ENCODE results near the gene ZNF451. TPM values are rescaled to one million over a fixed set of nuclear protein-coding genes. Genes with fewer than 3 reads are reported as not detected.
"Not testable (repeated sequence)": the region's sequence is repeated elsewhere in the genome, so short reads cannot be mapped to it uniquely, and the experiment has no call there.

Gene ZNF451
- polyA plus RNA-seq: 27.6 TPM
- long read RNA-seq, donor 1, full-length matches to known transcripts: 2 of 2 reads
- long read RNA-seq, donor 1, partial matches to known transcripts: 0 of 2 reads
- long read RNA-seq, donor 1, other reads (novel, unspliced or antisense): 0 of 2 reads
- long read RNA-seq, donor 2, partial matches to known transcripts: 5 of 9 reads
- long read RNA-seq, donor 2, other reads (novel, unspliced or antisense): 0 of 9 reads
- long read RNA-seq, donor 3, full-length matches to known transcripts: 7 of 7 reads
- long read RNA-seq, donor 3, partial matches to known transcripts: 0 of 7 reads
- long read RNA-seq, donor 3, other reads (novel, unspliced or antisense): 0 of 7 reads
- long read RNA-seq, donor 4: 0 reads
- long read RNA-seq, donor 5, full-length matches to known transcripts: 3 of 3 reads
- long read RNA-seq, donor 5, partial matches to known transcripts: 0 of 3 reads
- long read RNA-seq, donor 5, other reads (novel, unspliced or antisense): 0 of 3 reads
- long read RNA-seq, donor 6, partial matches to known transcripts: 5 of 7 reads
- long read RNA-seq, donor 6, other reads (novel, unspliced or antisense): 0 of 7 reads
- long read RNA-seq, donor 7, partial matches to known transcripts: 0 of 2 reads
- long read RNA-seq, donor 7, other reads (novel, unspliced or antisense): 0 of 2 reads
- long read RNA-seq, donor 8, full-length matches to known transcripts: 8 of 24 reads
- long read RNA-seq, donor 8, partial matches to known transcripts: 16 of 24 reads
- long read RNA-seq, donor 8, other reads (novel, unspliced or antisense): 0 of 24 reads
- long read RNA-seq, donor 9, partial matches to known transcripts: 0 of 2 reads
- long read RNA-seq, donor 9, other reads (novel, unspliced or antisense): 0 of 2 reads
- long read RNA-seq, donor 10, full-length matches to known transcripts: 5 of 5 reads
- long read RNA-seq, donor 10, partial matches to known transcripts: 0 of 5 reads
- long read RNA-seq, donor 10, other reads (novel, unspliced or antisense): 0 of 5 reads
- long read RNA-seq, donor 11, full-length matches to known transcripts: 4 of 4 reads
- long read RNA-seq, donor 11, partial matches to known transcripts: 0 of 4 reads
- long read RNA-seq, donor 11, other reads (novel, unspliced or antisense): 0 of 4 reads

- H3K36me3 ChIP-seq (ENCODE audit: control insufficient read depth, insufficient read depth, low read length): peaks cover 2% of the 10 kb centered on the region
- peak; percentile 97 to 99 for DNase-seq
- peaks cover 17% of the 10 kb centered on the region for H3K4me1 ChIP-seq (ENCODE audit: control insufficient read depth, insufficient read depth, low read length)
- H3K27ac ChIP-seq (ENCODE audit: low read length): peak within 1 kb of the TSS; percentile 64
- no peaks in the 10 kb centered on the region for H3K27me3 ChIP-seq (ENCODE audit: control insufficient read depth, insufficient read depth, low read length)
- peak within 1 kb of the TSS; percentile 56 for H3K4me3 ChIP-seq (ENCODE audit: low read length)
- no CpG with 5 or more reads among the region's 58 CpGs for WGBS (ENCODE audit: insufficient coverage, low lambda C conversion rate)
- H3K9me3 ChIP-seq (ENCODE audit: control insufficient read depth, low read depth, low read length): no peaks in the 10 kb centered on the region
These were observed at the start of gene ZNF451 for GRCh38 chr6:57089687-57090457. Gene ZNF451, plus strand, starts transcription at chr6:57090188. Its CDS starts 66 bp downstream, at chr6:57090254.

GRCh38 chr6:57044061-57044460 lies 45.9 kb upstream of the ZNF451 start:
- no CpG with 5 or more reads among the region's 1 CpG for WGBS (ENCODE audit: insufficient coverage, low lambda C conversion rate)
- H3K36me3 ChIP-seq (ENCODE audit: control insufficient read depth, insufficient read depth, low read length); DNase-seq; H3K4me1 ChIP-seq (ENCODE audit: control insufficient read depth, insufficient read depth, low read length); H3K4me3 ChIP-seq (ENCODE audit: low read length); H3K27ac ChIP-seq (ENCODE audit: low read length); H3K27me3 ChIP-seq (ENCODE audit: control insufficient read depth, insufficient read depth, low read length); H3K9me3 ChIP-seq (ENCODE audit: control insufficient read depth, low read depth, low read length): not testable (repeated sequence)

GRCh38 chr6:57044568-57044967 lies 45.4 kb upstream of the ZNF451 start:
- no peak overlapping the region for H3K4me3 ChIP-seq (ENCODE audit: low read length)
- no peaks in the 10 kb centered on the region for H3K4me1 ChIP-seq (ENCODE audit: control insufficient read depth, insufficient read depth, low read length)
- H3K9me3 ChIP-seq (ENCODE audit: control insufficient read depth, low read depth, low read length): no peaks in the 10 kb centered on the region
- H3K27me3 ChIP-seq (ENCODE audit: control insufficient read depth, insufficient read depth, low read length): no peaks in the 10 kb centered on the region
- WGBS (ENCODE audit: insufficient coverage, low lambda C conversion rate): no CpG with 5 or more reads among the region's 2 CpGs
- no peaks in the 10 kb centered on the region for H3K36me3 ChIP-seq (ENCODE audit: control insufficient read depth, insufficient read depth, low read length)
- H3K27ac ChIP-seq (ENCODE audit: low read length): no peak overlapping the region
- no peak for DNase-seq

- H3K9me3 ChIP-seq (ENCODE audit: control insufficient read depth, low read depth, low read length); H3K27me3 ChIP-seq (ENCODE audit: control insufficient read depth, insufficient read depth, low read length); H3K36me3 ChIP-seq (ENCODE audit: control insufficient read depth, insufficient read depth, low read length); H3K4me1 ChIP-seq (ENCODE audit: control insufficient read depth, insufficient read depth, low read length): not testable (repeated sequence)
- DNase-seq: peak; percentile 82 to 93
- no CpG with 5 or more reads among the region's 78 CpGs for WGBS (ENCODE audit: insufficient coverage, low lambda C conversion rate)
- Histone ChIP-seq H3K27ac (ENCODE audit: low read length) (peak within 1 kb of the TSS; percentile 61), H3K4me3 (ENCODE audit: low read length) (peak within 1 kb of the TSS; percentile 61)
These were observed 43.4 kb upstream of the ZNF451 start, which contains the start of gene KIAA1586 for GRCh38 chr6:57046332-57047256. Gene KIAA1586, plus strand, starts transcription at chr6:57046693. Its CDS starts 63 bp downstream, at chr6:57046756.

- not testable (repeated sequence) for H3K4me3 ChIP-seq (ENCODE audit: low read length); H3K27ac ChIP-seq (ENCODE audit: low read length); H3K4me1 ChIP-seq (ENCODE audit: control insufficient read depth, insufficient read depth, low read length); H3K9me3 ChIP-seq (ENCODE audit: control insufficient read depth, low read depth, low read length); H3K27me3 ChIP-seq (ENCODE audit: control insufficient read depth, insufficient read depth, low read length); DNase-seq
- H3K36me3 ChIP-seq (ENCODE audit: control insufficient read depth, insufficient read depth, low read length): peaks cover 10% of the 10 kb centered on the region
- no CpG with 5 or more reads among the region's 5 CpGs for WGBS (ENCODE audit: insufficient coverage, low lambda C conversion rate)
These were observed 42.8 kb upstream of the ZNF451 start for GRCh38 chr6:57047257-57047585.

- H3K4me3 ChIP-seq (ENCODE audit: low read length); H3K9me3 ChIP-seq (ENCODE audit: control insufficient read depth, low read depth, low read length); DNase-seq; H3K27ac ChIP-seq (ENCODE audit: low read length); H3K4me1 ChIP-seq (ENCODE audit: control insufficient read depth, insufficient read depth, low read length); H3K27me3 ChIP-seq (ENCODE audit: control insufficient read depth, insufficient read depth, low read length): not testable (repeated sequence)
- H3K36me3 ChIP-seq (ENCODE audit: control insufficient read depth, insufficient read depth, low read length): peaks cover 14% of the 10 kb centered on the region
- WGBS (ENCODE audit: insufficient coverage, low lambda C conversion rate): 100% methylated on average over 2 of the region's 6 CpGs
These were observed 42.1 kb upstream of the ZNF451 start for GRCh38 chr6:57047859-57048258.

GRCh38 chr6:57048577-57048976 lies 41.4 kb upstream of the ZNF451 start:
- no peak overlapping the region for H3K4me3 ChIP-seq (ENCODE audit: low read length)
- whole genome bisulfite sequencing (ENCODE audit: insufficient coverage, low lambda C conversion rate): 100% methylated on average over 4 of the region's 5 CpGs
- H3K27me3 ChIP-seq (ENCODE audit: control insufficient read depth, insufficient read depth, low read length): no peaks in the 10 kb centered on the region
- H3K4me1 ChIP-seq (ENCODE audit: control insufficient read depth, insufficient read depth, low read length): no peaks in the 10 kb centered on the region
- H3K36me3 ChIP-seq (ENCODE audit: control insufficient read depth, insufficient read depth, low read length): peaks cover 14% of the 10 kb centered on the region
- H3K9me3 ChIP-seq (ENCODE audit: control insufficient read depth, low read depth, low read length): no peaks in the 10 kb centered on the region
- no peak for DNase-seq
- H3K27ac ChIP-seq (ENCODE audit: low read length): no peak overlapping the region

- 100% methylated on average over 1 of the region's 3 CpGs for WGBS (ENCODE audit: insufficient coverage, low lambda C conversion rate)
- DNase-seq: no peak
- Histone ChIP-seq H3K4me1 (ENCODE audit: control insufficient read depth, insufficient read depth, low read length) (no peaks in the 10 kb centered on the region), H3K36me3 (ENCODE audit: control insufficient read depth, insufficient read depth, low read length) (peaks cover 14% of the 10 kb centered on the region), H3K9me3 (ENCODE audit: control insufficient read depth, low read depth, low read length) (no peaks in the 10 kb centered on the region), H3K27ac (ENCODE audit: low read length) (no peak overlapping the region), H3K27me3 (ENCODE audit: control insufficient read depth, insufficient read depth, low read length) (no peaks in the 10 kb centered on the region), H3K4me3 (ENCODE audit: low read length) (no peak overlapping the region)
These were observed 26.1 kb upstream of the ZNF451 start for GRCh38 chr6:57063847-57064246.

GRCh38 chr6:57064809-57065208 lies 25.2 kb upstream of the ZNF451 start:
- Histone ChIP-seq H3K4me1 (ENCODE audit: control insufficient read depth, insufficient read depth, low read length) (no peaks in the 10 kb centered on the region), H3K27ac (ENCODE audit: low read length) (no peak overlapping the region), H3K4me3 (ENCODE audit: low read length) (no peak overlapping the region), H3K27me3 (ENCODE audit: control insufficient read depth, insufficient read depth, low read length) (no peaks in the 10 kb centered on the region), H3K36me3 (ENCODE audit: control insufficient read depth, insufficient read depth, low read length) (peaks cover 14% of the 10 kb centered on the region), H3K9me3 (ENCODE audit: control insufficient read depth, low read depth, low read length) (no peaks in the 10 kb centered on the region)
- WGBS (ENCODE audit: insufficient coverage, low lambda C conversion rate): 100% methylated on average over 1 of the region's 1 CpG
- DNase-seq: no peak

All from large intestine (tissue), 12 donors.